Measurements from ENCODE around the gene AGPS. TPM values are rescaled to one million over a fixed set of nuclear protein-coding genes. Genes with fewer than 3 reads are reported as not detected.

Gene AGPS
- total RNA-seq, 1 donor from 2014 or later = 74.0 TPM

- no peak overlapping the region for H3K4me3 Mint-ChIP-seq
- no peaks in the 10 kb centered on the region for H3K9me3 Mint-ChIP-seq
- DNase-seq = no peak
- H3K36me3 Mint-ChIP-seq (ENCODE audit: low read depth) = peaks cover 18% of the 10 kb centered on the region
- no peaks in the 10 kb centered on the region for H3K27me3 Mint-ChIP-seq
- H3K27ac Mint-ChIP-seq = no peak overlapping the region
- H3K4me1 Mint-ChIP-seq = peaks cover 8% of the 10 kb centered on the region
- intact Hi-C loops (cut with micrococcal nuclease) = no loop called here
These were observed 127.8 kb downstream of the AGPS start for GRCh38 chr2:177520324-177520723.

GRCh38 chr2:177523781-177524180, 131.2 kb downstream of the AGPS start:
- Mint-ChIP-seq H3K27ac (no peak overlapping the region), H3K36me3 (ENCODE audit: low read depth) (peaks cover 22% of the 10 kb centered on the region), H3K9me3 (no peaks in the 10 kb centered on the region), H3K4me1 (peaks cover 9% of the 10 kb centered on the region), H3K4me3 (no peak overlapping the region), H3K27me3 (no peaks in the 10 kb centered on the region)
- intact Hi-C loops (cut with micrococcal nuclease) = no loop called here
- no peak for DNase-seq

- H3K4me3 Mint-ChIP-seq = no peak overlapping the region
- H3K4me1 Mint-ChIP-seq = peaks cover 9% of the 10 kb centered on the region
- no peak overlapping the region for H3K27ac Mint-ChIP-seq
- DNase-seq = no peak
- intact Hi-C loops (cut with micrococcal nuclease) = no loop called here
- peaks cover 19% of the 10 kb centered on the region for H3K36me3 Mint-ChIP-seq (ENCODE audit: low read depth)
- no peaks in the 10 kb centered on the region for H3K9me3 Mint-ChIP-seq
- no peaks in the 10 kb centered on the region for H3K27me3 Mint-ChIP-seq
These were observed 132.9 kb downstream of the AGPS start for GRCh38 chr2:177525351-177525924.

GRCh38 chr2:177528351-177528933, 135.9 kb downstream of the AGPS start:
- intact Hi-C loops (cut with micrococcal nuclease) = no loop called here
- H3K27me3 Mint-ChIP-seq = no peaks in the 10 kb centered on the region
- H3K9me3 Mint-ChIP-seq = no peaks in the 10 kb centered on the region
- peaks cover 19% of the 10 kb centered on the region for H3K36me3 Mint-ChIP-seq (ENCODE audit: low read depth)
- no peak overlapping the region for H3K27ac Mint-ChIP-seq
- peaks cover 8% of the 10 kb centered on the region for H3K4me1 Mint-ChIP-seq
- DNase-seq = no peak
- no peak overlapping the region for H3K4me3 Mint-ChIP-seq

- no peaks in the 10 kb centered on the region for H3K27me3 Mint-ChIP-seq
- no peak for DNase-seq
- intact Hi-C loops (cut with micrococcal nuclease) = no loop called here
- peaks cover 16% of the 10 kb centered on the region for H3K36me3 Mint-ChIP-seq (ENCODE audit: low read depth)
- no peaks in the 10 kb centered on the region for H3K9me3 Mint-ChIP-seq
- no peak overlapping the region for H3K4me3 Mint-ChIP-seq
- H3K27ac Mint-ChIP-seq = no peak overlapping the region
- peaks cover 6% of the 10 kb centered on the region for H3K4me1 Mint-ChIP-seq
These were observed 136.6 kb downstream of the AGPS start for GRCh38 chr2:177529166-177529565.

- Mint-ChIP-seq H3K9me3 (no peaks in the 10 kb centered on the region), H3K27ac (no peak overlapping the region), H3K4me1 (no peaks in the 10 kb centered on the region), H3K27me3 (no peaks in the 10 kb centered on the region), H3K4me3 (no peak overlapping the region), H3K36me3 (ENCODE audit: low read depth) (peaks cover 9% of the 10 kb centered on the region)
- DNase-seq = no peak
- intact Hi-C loops (cut with micrococcal nuclease) = no loop called here
These were observed 138.0 kb downstream of the AGPS start for GRCh38 chr2:177530561-177530960.

DNA sequence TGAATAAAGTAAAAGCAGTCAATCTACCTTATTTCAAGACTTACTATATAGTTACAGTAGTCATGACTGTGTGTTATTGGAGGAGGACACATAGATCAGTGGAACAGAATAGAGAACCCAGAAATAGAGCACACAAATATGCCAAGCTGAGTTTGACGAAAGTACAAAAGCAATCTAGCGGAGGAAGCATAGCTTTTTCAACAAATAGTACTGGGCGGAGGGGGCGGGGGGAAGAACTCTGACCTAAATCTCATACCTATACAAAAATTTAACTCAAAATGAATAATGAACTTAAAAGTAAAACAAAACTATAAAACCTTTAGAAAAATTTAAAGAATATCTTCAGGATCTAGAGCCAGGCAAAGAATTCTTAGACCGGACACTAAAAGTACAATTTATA, 139.1 kb downstream of the AGPS start:
- no peaks in the 10 kb centered on the region for H3K4me1 Mint-ChIP-seq
- H3K27ac Mint-ChIP-seq = no peak overlapping the region
- intact Hi-C loops (cut with micrococcal nuclease) = no loop called here
- H3K9me3 Mint-ChIP-seq = no peaks in the 10 kb centered on the region
- DNase-seq = no peak
- peaks cover 7% of the 10 kb centered on the region for H3K36me3 Mint-ChIP-seq (ENCODE audit: low read depth)
- H3K27me3 Mint-ChIP-seq = no peaks in the 10 kb centered on the region
- H3K4me3 Mint-ChIP-seq = no peak overlapping the region

GRCh38 chr2:177532567-177532966, 140.0 kb downstream of the AGPS start:
- no peaks in the 10 kb centered on the region for H3K4me1 Mint-ChIP-seq
- DNase-seq = no peak
- intact Hi-C loops (cut with micrococcal nuclease) = no loop called here
- no peaks in the 10 kb centered on the region for H3K9me3 Mint-ChIP-seq
- H3K36me3 Mint-ChIP-seq (ENCODE audit: low read depth) = peaks cover 9% of the 10 kb centered on the region
- H3K27me3 Mint-ChIP-seq = no peaks in the 10 kb centered on the region
- no peak overlapping the region for H3K27ac Mint-ChIP-seq
- H3K4me3 Mint-ChIP-seq = no peak overlapping the region

GRCh38 chr2:177533253-177533652, 140.7 kb downstream of the AGPS start:
- intact Hi-C loops (cut with micrococcal nuclease) = no loop called here
- H3K27ac Mint-ChIP-seq = no peak overlapping the region
- no peak for DNase-seq
- H3K4me3 Mint-ChIP-seq = no peak overlapping the region
- peaks cover 9% of the 10 kb centered on the region for H3K36me3 Mint-ChIP-seq (ENCODE audit: low read depth)
- no peaks in the 10 kb centered on the region for H3K27me3 Mint-ChIP-seq
- H3K4me1 Mint-ChIP-seq = no peaks in the 10 kb centered on the region
- H3K9me3 Mint-ChIP-seq = no peaks in the 10 kb centered on the region

DNA sequence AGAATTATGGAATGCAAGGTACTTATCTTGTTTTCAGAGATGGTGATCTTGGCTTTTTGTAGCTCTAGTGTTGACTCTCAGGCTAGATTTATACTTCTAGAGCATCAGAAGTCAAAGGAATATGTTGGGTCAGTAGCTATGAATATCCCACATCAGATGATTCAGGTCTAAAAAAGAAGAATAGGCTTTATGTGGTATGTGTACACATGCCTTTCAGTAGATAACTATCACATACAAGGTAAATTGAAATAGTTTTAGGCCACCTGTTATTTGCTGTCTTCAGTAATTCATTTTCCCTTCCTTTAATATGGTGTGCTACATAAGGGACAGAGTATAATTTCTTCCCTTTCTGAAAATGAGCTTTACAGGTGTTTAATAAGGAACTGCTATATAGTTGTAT, 142.4 kb downstream of the AGPS start:
- intact Hi-C loops (cut with micrococcal nuclease) = no loop called here
- H3K27me3 Mint-ChIP-seq = no peaks in the 10 kb centered on the region

DNA sequence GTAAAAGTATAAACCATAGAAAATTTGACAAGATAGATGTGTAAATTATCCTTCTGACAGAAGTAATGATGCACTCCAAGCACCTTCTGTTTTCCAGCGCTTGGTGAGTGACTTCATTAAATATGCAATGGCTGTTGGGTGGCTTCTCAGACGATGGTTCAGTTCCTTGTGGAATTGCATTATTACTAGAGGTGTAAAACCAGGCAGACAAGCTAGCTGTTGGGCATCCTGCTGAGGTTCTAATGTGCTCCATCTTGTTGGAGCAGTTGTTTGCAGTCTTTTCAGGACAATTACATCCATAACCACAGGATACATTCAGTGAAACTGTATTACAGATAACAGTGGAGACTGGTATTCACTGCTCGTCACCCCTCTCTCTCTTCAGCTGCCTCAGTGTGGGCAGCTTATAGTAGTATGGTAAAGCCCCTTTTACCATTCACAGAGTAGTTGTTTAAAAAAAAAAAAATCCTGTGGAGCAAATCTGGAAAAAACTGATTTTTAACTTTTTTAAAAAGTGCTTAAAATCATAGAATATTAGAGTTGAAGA, 143.5 kb downstream of the AGPS start:
- no peak overlapping the region for H3K4me3 Mint-ChIP-seq
- H3K27me3 Mint-ChIP-seq = no peaks in the 10 kb centered on the region
- no peak overlapping the region for H3K27ac Mint-ChIP-seq
- intact Hi-C loops (cut with micrococcal nuclease) = no loop called here
- H3K36me3 Mint-ChIP-seq (ENCODE audit: low read depth) = peaks cover 11% of the 10 kb centered on the region
- H3K4me1 Mint-ChIP-seq = no peaks in the 10 kb centered on the region
- DNase-seq = no peak
- no peaks in the 10 kb centered on the region for H3K9me3 Mint-ChIP-seq

More for the DNA sequence above, 142.4 kb downstream of the AGPS start:
- peaks cover 9% of the 10 kb centered on the region for H3K36me3 Mint-ChIP-seq (ENCODE audit: low read depth)
- no peaks in the 10 kb centered on the region for H3K4me1 Mint-ChIP-seq
- H3K4me3 Mint-ChIP-seq = no peak overlapping the region
- DNase-seq = no peak
- no peak overlapping the region for H3K27ac Mint-ChIP-seq
- no peaks in the 10 kb centered on the region for H3K9me3 Mint-ChIP-seq

DNA sequence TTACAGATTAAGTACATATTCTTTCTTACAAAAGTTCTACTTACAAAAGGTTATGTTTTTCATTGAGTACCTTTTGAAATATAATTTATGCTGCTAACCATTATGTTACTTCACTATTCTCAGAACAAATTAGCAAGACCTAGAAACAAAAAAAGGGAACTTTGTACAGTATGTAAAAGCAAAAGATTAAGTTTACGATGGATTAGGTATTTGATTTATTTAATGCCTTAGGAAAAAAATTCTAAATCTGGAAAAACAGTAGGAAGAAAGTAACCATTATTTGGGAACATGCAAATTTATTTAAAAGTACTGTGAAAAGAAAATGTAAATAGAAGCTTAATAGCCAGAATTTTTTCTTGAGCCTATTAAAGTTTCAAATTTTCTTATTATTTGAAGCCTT, 144.6 kb downstream of the AGPS start:
- Mint-ChIP-seq H3K4me1 (peaks cover 3% of the 10 kb centered on the region), H3K27me3 (no peaks in the 10 kb centered on the region), H3K4me3 (no peak overlapping the region), H3K36me3 (ENCODE audit: low read depth) (peaks cover 12% of the 10 kb centered on the region), H3K27ac (no peak overlapping the region), H3K9me3 (no peaks in the 10 kb centered on the region)
- intact Hi-C loops (cut with micrococcal nuclease) = no loop called here
- no peak for DNase-seq

- no peaks in the 10 kb centered on the region for H3K27me3 Mint-ChIP-seq
- peaks cover 12% of the 10 kb centered on the region for H3K36me3 Mint-ChIP-seq (ENCODE audit: low read depth)
- H3K4me3 Mint-ChIP-seq = no peak overlapping the region
- H3K9me3 Mint-ChIP-seq = no peaks in the 10 kb centered on the region
- H3K4me1 Mint-ChIP-seq = peaks cover 3% of the 10 kb centered on the region
- intact Hi-C loops (cut with micrococcal nuclease) = no loop called here
- no peak for DNase-seq
- H3K27ac Mint-ChIP-seq = no peak overlapping the region
These were observed 145.1 kb downstream of the AGPS start for GRCh38 chr2:177537636-177538035.

DNA sequence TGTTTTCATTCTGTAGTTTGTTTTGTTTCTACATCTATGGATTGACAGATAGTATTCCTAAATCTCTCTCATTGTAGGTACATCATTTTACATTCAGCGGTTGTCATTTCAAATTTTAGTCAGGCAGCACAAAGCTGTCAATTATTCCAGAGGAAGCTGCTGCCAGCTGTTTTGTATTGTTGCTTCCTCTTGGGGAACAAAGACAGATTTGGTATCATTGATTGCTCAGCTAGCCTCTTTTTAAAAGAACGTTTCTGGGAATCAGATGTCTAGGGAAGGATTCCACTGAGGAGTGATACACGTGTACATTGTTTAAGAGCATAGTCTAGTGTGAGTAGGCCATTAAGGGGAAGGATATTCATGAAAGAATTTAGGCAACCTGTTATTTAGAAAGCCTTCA, 145.8 kb downstream of the AGPS start:
- no peaks in the 10 kb centered on the region for H3K9me3 Mint-ChIP-seq
- no peaks in the 10 kb centered on the region for H3K27me3 Mint-ChIP-seq
- H3K4me3 Mint-ChIP-seq = no peak overlapping the region
- H3K4me1 Mint-ChIP-seq = peaks cover 3% of the 10 kb centered on the region
- no peak overlapping the region for H3K27ac Mint-ChIP-seq
- intact Hi-C loops (cut with micrococcal nuclease) = no loop called here
- H3K36me3 Mint-ChIP-seq (ENCODE audit: low read depth) = peaks cover 12% of the 10 kb centered on the region
- DNase-seq = no peak

- Mint-ChIP-seq H3K27me3 (no peaks in the 10 kb centered on the region), H3K27ac (no peak overlapping the region)
These were observed 147.7 kb downstream of the AGPS start for GRCh38 chr2:177540283-177540682.

More at GRCh38 chr2:177540283-177540682, 147.7 kb downstream of the AGPS start:
- no peaks in the 10 kb centered on the region for H3K9me3 Mint-ChIP-seq
- peaks cover 8% of the 10 kb centered on the region for H3K4me1 Mint-ChIP-seq
- peaks cover 15% of the 10 kb centered on the region for H3K36me3 Mint-ChIP-seq (ENCODE audit: low read depth)
- H3K4me3 Mint-ChIP-seq = no peak overlapping the region
- no peak for DNase-seq
- intact Hi-C loops (cut with micrococcal nuclease) = no loop called here

Data from activated CD4-positive, alpha-beta T cell treated with anti-CD3 and anti-CD28 coated beads, Interleukin-2, amount 10 ng/mL, durations not matched to agents 24 days and 14 days (primary cell).